CD4-positive, alpha-beta T cell (primary cell): ENCODE data around the gene CANX. TPM values are rescaled to one million over a fixed set of nuclear protein-coding genes. Genes with fewer than 3 reads are reported as not detected.
"Not testable (repeated sequence)": the region's sequence is repeated elsewhere in the genome, so short reads cannot be mapped to it uniquely, and the experiment has no call there.

ENCODE experiments used
- ATAC-seq: fragments of 200-7000 bp; cut with Tn5 transposase; one replicate; pipeline ENCODE4 v1.10.0; 2022; ENCODE audit warnings: mild to moderate bottlenecking; ENCODE audit not compliant: poor library complexity
- CTCF ChIA-PET: fragments of 350-600 bp; sonication (Branson Sonifier 250); formaldehyde crosslinking; loops from one replicate; lab custom pipeline; 2021; ENCODE audit warnings: antibody characterized with exemption, inconsistent platforms; lab: Charles Lee
- POLR2A ChIA-PET: fragments of 350-600 bp; sonication (Branson Sonifier 250); formaldehyde crosslinking; loops from one replicate; lab custom pipeline; 2021; ENCODE audit warnings: antibody characterized with exemption, inconsistent platforms; lab: Charles Lee
- DNase-seq, 14 experiments: peaks; one replicate each; pipeline ENCODE4 v3.0.0-alpha.2; 2013 to 2020; ENCODE audit warnings: mixed read lengths in 2 of 14
- H3K27ac ChIP-seq, 2 donors: one replicate each; pipeline versions ENCODE4 v1.5.1 to v1.7.0; 2013; ENCODE audit warnings: low read length in 2 of 2, low read depth in 1 of 2, mild to moderate bottlenecking in 1 of 2
- H3K27me3 ChIP-seq, 2 experiments: 1 replicate in 1 of 2; 2 replicates in 1 of 2; pipeline versions ENCODE4 v1.6.1 to v1.7.0; 2013; ENCODE audit warnings: low read length in 2 of 2, control low read depth in 1 of 2, mild to moderate bottlenecking in 1 of 2, moderate library complexity in 1 of 2; ENCODE audit not compliant: insufficient read depth in 2 of 2, control insufficient read depth in 1 of 2
- H3K36me3 ChIP-seq: one replicate; pipeline ENCODE4 v1.6.1; 2013; ENCODE audit warnings: low read length, control low read depth; ENCODE audit not compliant: insufficient read depth
- H3K4me1 ChIP-seq: one replicate; pipeline ENCODE4 v1.6.1; 2013; ENCODE audit warnings: low read length, control low read depth; ENCODE audit not compliant: insufficient read depth
- H3K4me3 ChIP-seq: one replicate; pipeline ENCODE4 v1.5.1; 2013; ENCODE audit warnings: mild to moderate bottlenecking, low read length, moderate library complexity
- H3K9me3 ChIP-seq, 2 experiments: 1 replicate in 1 of 2; 2 replicates in 1 of 2; pipeline versions ENCODE4 v1.6.1 to v1.7.0; 2013; ENCODE audit warnings: low read length in 2 of 2, mild to moderate bottlenecking in 2 of 2, control low read depth in 1 of 2, moderate library complexity in 1 of 2; ENCODE audit not compliant: control insufficient read depth in 1 of 2, insufficient read depth in 1 of 2
- H3K27ac Mint-ChIP-seq: one replicate; pipeline ENCODE4 v1.8.0; 2020; ENCODE audit warnings: mixed read lengths
- H3K27me3 Mint-ChIP-seq: one replicate; pipeline ENCODE4 v1.8.0; 2021; ENCODE audit warnings: mixed read lengths
- H3K36me3 Mint-ChIP-seq: one replicate; pipeline ENCODE4 v1.8.0; 2021; ENCODE audit warnings: low read depth, mixed read lengths
- H3K4me1 Mint-ChIP-seq: one replicate; pipeline ENCODE4 v1.8.0; 2021; ENCODE audit warnings: low read depth, mixed read lengths
- H3K4me3 Mint-ChIP-seq: one replicate; pipeline ENCODE4 v1.8.0; 2020; ENCODE audit warnings: mild to moderate bottlenecking, mixed read lengths
- H3K9me3 Mint-ChIP-seq: one replicate; pipeline ENCODE4 v1.8.0; 2020; ENCODE audit warnings: mixed read lengths
- CTCF ChIP-seq: fragments of 200-600 bp; IDR thresholded peaks from one replicate; pipeline ENCODE4 v1.8.0; 2022; ENCODE audit warnings: antibody characterized with exemption, mild to moderate bottlenecking
- intact Hi-C, 2 experiments: fragments of 100-400 bp; cut with DNase I in 1 of 2; cut with micrococcal nuclease in 1 of 2; formaldehyde crosslinking; loops; one replicate each; pipeline versions ENCODE4 v1.15.1 to v1.9.0; 2023 to 2025; cut with DNase I, micrococcal nuclease
- total RNA-seq, 174 experiments: library from RNA in 2 of 174; stranded (reverse) in 2 of 174; gene quantifications; one replicate each; pipeline ENCODE4 v1.2.3 and lab custom pipeline; 2021 to 2026

Gene CANX
- total RNA-seq, 2 experiments from 2014 or later: 150 to 152 TPM

- Histone ChIP-seq H3K36me3 (no peaks in the 10 kb centered on the region), H3K9me3 (peaks cover 0 to 6% of the 10 kb centered on the region in 2 experiments), H3K4me3 (no peak overlapping the region), H3K4me1 (peaks cover 36% of the 10 kb centered on the region), H3K27ac (no peak overlapping the region), H3K27me3 (no peaks in the 10 kb centered on the region)
- Mint-ChIP-seq H3K9me3 (no peaks in the 10 kb centered on the region), H3K27ac (peak overlapping the region; percentile 83), H3K4me1 (peaks cover 35% of the 10 kb centered on the region), H3K4me3 (peak overlapping the region; percentile 82), H3K36me3 (peaks cover 9% of the 10 kb centered on the region), H3K27me3 (no peaks in the 10 kb centered on the region)
- no peak for TF ChIP-seq CTCF
- ATAC-seq (no peak), DNase-seq (no peak)
- CTCF ChIA-PET: interaction anchor here (1.1 to 1.8 kb wide), 2 partner anchors 21 to 83 kb away, joined by 4 read pairs; no protein-coding TSS in a partner anchor
- POLR2A ChIA-PET: interaction anchor here (0.5 to 3.7 kb wide), 8 partner anchors 9 to 1454 kb away, joined by 3 to 53 read pairs (median 4); partner anchors contain the start of genes CANX, HNRNPH1 and MAML1
- intact Hi-C loops: loop anchor here in 1 of 2 experiments (10.0 kb wide), 1 partner anchor 225 kb away; the partner anchor contains the start of gene TBC1D9B
These were observed 18.6 kb upstream of the CANX start for GRCh38 chr5:179680014-179680779.

GRCh38 chr5:179680780-179681401 lies 17.9 kb upstream of the CANX start, which contains the start of gene CBY3:
Gene CBY3 (minus strand): TSS chr5:179681034. CDS start chr5:179680918, 116 bp downstream.
- CTCF ChIA-PET: interaction anchor here (1.1 kb wide), 1 partner anchor 82 kb away, joined by 4 read pairs; no protein-coding TSS in a partner anchor

GRCh38 chr5:179689212-179689611 lies 9.6 kb upstream of the CANX start:
- not testable (repeated sequence) for H3K27me3 Mint-ChIP-seq

More at GRCh38 chr5:179680780-179681401, 17.9 kb upstream of the CANX start, which contains the start of gene CBY3:
- Mint-ChIP-seq H3K36me3 (peaks cover 9% of the 10 kb centered on the region), H3K27ac (peak within 1 kb of the TSS; percentile 83), H3K4me3 (peak within 1 kb of the TSS; percentile 82), H3K27me3 (no peaks in the 10 kb centered on the region), H3K9me3 (no peaks in the 10 kb centered on the region), H3K4me1 (peaks cover 35% of the 10 kb centered on the region)
- ATAC-seq (no peak), DNase-seq (no peak)
- Histone ChIP-seq H3K27me3 (no peaks in the 10 kb centered on the region), H3K36me3 (no peaks in the 10 kb centered on the region), H3K4me1 (peaks cover 36% of the 10 kb centered on the region), H3K9me3 (peaks cover 0 to 6% of the 10 kb centered on the region in 2 experiments), H3K27ac (no peak within 1 kb of the TSS), H3K4me3 (no peak within 1 kb of the TSS)
- intact Hi-C loops: loop anchor here in 1 of 2 experiments (10.0 kb wide), 1 partner anchor 224 kb away; the partner anchor contains the start of gene TBC1D9B
- POLR2A ChIA-PET: interaction anchor here (0.5 to 3.3 kb wide), 5 partner anchors 16 to 1455 kb away, joined by 3 to 22 read pairs (median 3); partner anchors contain the start of gene MAML1
- no peak for TF ChIP-seq CTCF

More at GRCh38 chr5:179689212-179689611, 9.6 kb upstream of the CANX start:
- H3K4me1 ChIP-seq, CTCF ChIA-PET, H3K27ac Mint-ChIP-seq, H3K36me3 Mint-ChIP-seq, H3K36me3 ChIP-seq, H3K4me1 Mint-ChIP-seq, H3K4me3 Mint-ChIP-seq, H3K9me3 Mint-ChIP-seq, H3K9me3 ChIP-seq, ATAC-seq, H3K4me3 ChIP-seq, H3K27me3 ChIP-seq, H3K27ac ChIP-seq, DNase-seq: not testable (repeated sequence)
- POLR2A ChIA-PET: interaction anchor here (0.6 kb wide), 1 partner anchor 1438 kb away, joined by 3 read pairs; no protein-coding TSS in a partner anchor
- intact Hi-C loops: loop anchor here in 1 of 2 experiments (10.0 kb wide), 1 partner anchor 216 kb away; the partner anchor contains the start of gene TBC1D9B
